WERI-Rb-1 (cell line): ENCODE measurements around the gene G6PC3.

Experiments
- DNase-seq: peaks from one replicate; pipeline ENCODE4 v3.0.0-alpha.2; 2020
- H3K27ac ChIP-seq: fragments of 250-450 bp; sonication (Bioruptor Pico); 2 replicates; pipeline ENCODE4 v1.5.1; 2020; ENCODE audit warnings: mild to moderate bottlenecking, moderate library complexity
- H3K27me3 ChIP-seq: fragments of 250-450 bp; sonication (Bioruptor Pico); 2 replicates; pipeline ENCODE4 v1.5.1; 2021; ENCODE audit warnings: mild to moderate bottlenecking, low read depth, moderate library complexity; ENCODE audit not compliant: insufficient read depth, severe bottlenecking
- H3K36me3 ChIP-seq: fragments of 250-450 bp; sonication (Bioruptor Pico); 2 replicates; pipeline ENCODE4 v1.5.1; 2020; ENCODE audit warnings: mild to moderate bottlenecking, moderate library complexity
- H3K4me3 ChIP-seq: 2 replicates; pipeline ENCODE4 v1.5.1; 2011; ENCODE audit warnings: low read depth, mild to moderate bottlenecking, control low read depth, low read length
- H3K9me3 ChIP-seq: fragments of 250-450 bp; sonication (Bioruptor Pico); 2 replicates; pipeline ENCODE4 v1.5.1; 2021; ENCODE audit warnings: mild to moderate bottlenecking, moderate library complexity; ENCODE audit not compliant: severe bottlenecking
- CTCF ChIP-seq: IDR thresholded peaks from 2 replicates; pipeline ENCODE4 v1.5.1; 2011; ENCODE audit warnings: low read depth, mild to moderate bottlenecking, control low read depth, inconsistent platforms, low read length

The G6PC3 gene

GRCh38 chr17:44087319-44087718 is 16.8 kb downstream of the G6PC3 start:
- DNase-seq = no peak
- H3K27me3 ChIP-seq = no peaks in the 10 kb centered on the region
- H3K36me3 ChIP-seq = peaks cover 92% of the 10 kb centered on the region
- TF ChIP-seq CTCF = no peak
- no peak overlapping the region for H3K4me3 ChIP-seq
- H3K27ac ChIP-seq = peak overlapping the region; percentile 56
- no peaks in the 10 kb centered on the region for H3K9me3 ChIP-seq

- Histone ChIP-seq H3K4me3 (no peak overlapping the region), H3K27ac (peak overlapping the region; percentile 56; the same call in 1 of the 2 replicates), H3K36me3 (peaks cover 92% of the 10 kb centered on the region), H3K9me3 (no peaks in the 10 kb centered on the region), H3K27me3 (no peaks in the 10 kb centered on the region)
- DNase-seq = no peak
- no peak for TF ChIP-seq CTCF
These were observed 17.7 kb downstream of the G6PC3 start for GRCh38 chr17:44088254-44088653.

GRCh38 chr17:44091200-44091997 is 20.9 kb downstream of the G6PC3 start:
- Histone ChIP-seq H3K27me3 (no peaks in the 10 kb centered on the region), H3K9me3 (no peaks in the 10 kb centered on the region), H3K27ac (no peak overlapping the region), H3K4me3 (no peak overlapping the region), H3K36me3 (peaks cover 71% of the 10 kb centered on the region)
- DNase-seq = no peak
- no peak for TF ChIP-seq CTCF

GRCh38 chr17:44092051-44092450 is 21.5 kb downstream of the G6PC3 start:
- H3K36me3 ChIP-seq = peaks cover 69% of the 10 kb centered on the region
- no peak overlapping the region for H3K27ac ChIP-seq
- TF ChIP-seq CTCF = no peak
- no peak for DNase-seq
- H3K27me3 ChIP-seq = no peaks in the 10 kb centered on the region
- H3K4me3 ChIP-seq = no peak overlapping the region
- no peaks in the 10 kb centered on the region for H3K9me3 ChIP-seq

GRCh38 chr17:44093231-44093900 is 22.8 kb downstream of the G6PC3 start:
- H3K27ac ChIP-seq = no peak overlapping the region; the same call in 1 of the 2 replicates
- peaks cover 62% of the 10 kb centered on the region for H3K36me3 ChIP-seq

More at GRCh38 chr17:44093231-44093900, 22.8 kb downstream of the G6PC3 start:
- H3K9me3 ChIP-seq = no peaks in the 10 kb centered on the region
- H3K27me3 ChIP-seq = no peaks in the 10 kb centered on the region
- H3K4me3 ChIP-seq = no peak overlapping the region
- no peak for DNase-seq
- no peak for TF ChIP-seq CTCF
